Naive thymus-derived CD4-positive, alpha-beta T cell (primary cell): ENCODE measurements around the gene NUTM2F. TPM values are rescaled to one million over a fixed set of nuclear protein-coding genes. Genes with fewer than 3 reads are reported as not detected.
A peak's percentile ranks its signal among the peaks of the same experiment; 100 is the strongest.
"Not testable (repeated sequence)": the region's sequence is repeated elsewhere in the genome, so short reads cannot be mapped to it uniquely, and the experiment has no call there.

Source experiments
- ATAC-seq: fragments of 150-1000 bp; cut with Tn5 transposase; 2 replicates; pipeline ENCODE4 v1.10.0; 2021; ENCODE audit warnings: mild to moderate bottlenecking, moderate library complexity
- CTCF ChIA-PET: fragments of 350-600 bp; sonication (Branson Sonifier 250); formaldehyde crosslinking; loops from one replicate; lab custom pipeline; 2021; ENCODE audit warnings: antibody characterized with exemption; lab: Charles Lee
- POLR2A ChIA-PET: fragments of 350-600 bp; sonication (Branson Sonifier 250); formaldehyde crosslinking; loops from one replicate; lab custom pipeline; 2021; ENCODE audit warnings: antibody characterized with exemption, inconsistent platforms; lab: Charles Lee
- DNase-seq, 9 donors: peaks; one replicate each; pipeline versions ENCODE4 v3.0.0 to v3.0.0-alpha.2; 2020 to 2022; ENCODE audit warnings: mixed read lengths in 1 of 9
- H3K27ac ChIP-seq: one replicate; pipeline ENCODE4 v1.7.0; 2013; ENCODE audit warnings: mild to moderate bottlenecking, low read depth, low read length, moderate library complexity
- H3K27me3 ChIP-seq, 2 donors: one replicate each; pipeline ENCODE4 v1.7.0; 2013; ENCODE audit warnings: low read length in 2 of 2, mild to moderate bottlenecking in 2 of 2, moderate library complexity in 2 of 2; ENCODE audit not compliant: control insufficient read depth in 2 of 2, insufficient read depth in 2 of 2
- H3K36me3 ChIP-seq, 3 experiments: 1 replicate in 2 of 3; 2 replicates in 1 of 3; pipeline ENCODE4 v1.7.0; 2013; ENCODE audit warnings: low read length in 3 of 3, mild to moderate bottlenecking in 3 of 3, moderate library complexity in 1 of 3; ENCODE audit not compliant: insufficient read depth in 3 of 3, control insufficient read depth in 2 of 3
- H3K4me1 ChIP-seq, 2 donors: one replicate each; pipeline ENCODE4 v1.7.0; 2013; ENCODE audit warnings: low read length in 2 of 2, mild to moderate bottlenecking in 2 of 2, moderate library complexity in 1 of 2; ENCODE audit not compliant: control insufficient read depth in 2 of 2, insufficient read depth in 2 of 2
- H3K4me3 ChIP-seq: 2 replicates; pipeline ENCODE4 v1.7.0; 2013; ENCODE audit warnings: mild to moderate bottlenecking, low read length
- H3K9me3 ChIP-seq, 3 experiments: 1 replicate in 2 of 3; 2 replicates in 1 of 3; pipeline ENCODE4 v1.7.0; 2013; ENCODE audit warnings: low read length in 3 of 3; ENCODE audit not compliant: control insufficient read depth in 2 of 3
- H3K27ac Mint-ChIP-seq, 9 donors: one replicate each; pipeline ENCODE4 v1.8.0; 2020 to 2022; ENCODE audit warnings: mixed read lengths in 9 of 9, mild to moderate bottlenecking in 8 of 9, moderate library complexity in 5 of 9, inconsistent platforms in 2 of 9
- H3K27me3 Mint-ChIP-seq, 5 donors: one replicate each; pipeline ENCODE4 v1.8.0; 2021 to 2022; ENCODE audit warnings: mixed read lengths in 5 of 5, mild to moderate bottlenecking in 1 of 5
- H3K36me3 Mint-ChIP-seq, 5 donors: one replicate each; pipeline ENCODE4 v1.8.0; 2020 to 2022; ENCODE audit warnings: mixed read lengths in 5 of 5, mild to moderate bottlenecking in 3 of 5, inconsistent platforms in 1 of 5
- H3K4me1 Mint-ChIP-seq, 7 donors: one replicate each; pipeline ENCODE4 v1.8.0; 2020 to 2022; ENCODE audit warnings: mixed read lengths in 7 of 7, mild to moderate bottlenecking in 3 of 7, inconsistent platforms in 1 of 7
- H3K4me3 Mint-ChIP-seq, 10 donors: one replicate each; pipeline ENCODE4 v1.8.0; 2020 to 2022; ENCODE audit warnings: mild to moderate bottlenecking in 10 of 10, mixed read lengths in 10 of 10, moderate library complexity in 6 of 10, inconsistent platforms in 2 of 10
- H3K9me3 Mint-ChIP-seq, 11 donors: one replicate each; pipeline ENCODE4 v1.8.0; 2020 to 2022; ENCODE audit warnings: mixed read lengths in 11 of 11, mild to moderate bottlenecking in 4 of 11, inconsistent platforms in 1 of 11, moderate library complexity in 1 of 11
- intact Hi-C, 2 donors: fragments of 100-400 bp; cut with micrococcal nuclease; formaldehyde crosslinking; loops; one replicate each; pipeline ENCODE4 v1.15.1; 2023
- polyA plus RNA-seq, 2 donors: library from polyadenylated mRNA; unstranded; fragments of 300-500 nt; fragmentation: Illumina TruSeq; gene quantifications; one replicate each; pipeline ENCODE4 v1.2.3, GENCODE V29; 2021
- total RNA-seq, 6 experiments: library from RNA in 5 of 6; stranded (reverse) in 5 of 6; gene quantifications; 1 replicate in 5 of 6; 2 replicates in 1 of 6; pipeline ENCODE4 v1.2.3 and lab custom pipeline; 2021 to 2026

NUTM2F gene
- total and polyA plus RNA-seq, 7 experiments from 2014 or later, result not detected

DNA sequence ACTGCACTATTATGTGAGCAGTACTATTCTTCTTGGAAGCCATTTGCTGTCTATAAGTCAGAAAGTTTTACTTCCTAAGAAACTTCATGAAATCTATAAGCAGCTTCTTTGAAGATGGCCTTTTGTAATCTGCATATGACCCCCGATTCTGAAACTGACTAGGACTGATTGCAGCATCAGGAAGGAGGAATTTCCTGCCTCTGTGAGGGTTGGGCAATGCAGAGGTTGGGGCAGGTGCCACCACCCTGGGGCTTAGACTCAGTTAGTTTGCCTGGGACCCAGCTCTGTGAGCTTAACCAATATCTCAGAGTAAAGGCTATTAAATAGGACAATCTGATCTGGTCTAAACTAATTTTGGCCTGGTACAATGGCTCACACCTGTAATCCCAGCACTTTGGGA is 28.7 kb upstream of the NUTM2F start:
- H3K27me3 ChIP-seq, intact Hi-C loops, H3K4me3 ChIP-seq, CTCF ChIA-PET, H3K36me3 Mint-ChIP-seq, H3K27me3 Mint-ChIP-seq, H3K27ac Mint-ChIP-seq, POLR2A ChIA-PET, H3K4me1 ChIP-seq, DNase-seq, H3K4me3 Mint-ChIP-seq, H3K4me1 Mint-ChIP-seq, H3K27ac ChIP-seq, H3K36me3 ChIP-seq, H3K9me3 Mint-ChIP-seq, ATAC-seq, H3K9me3 ChIP-seq: not testable (repeated sequence)

DNA sequence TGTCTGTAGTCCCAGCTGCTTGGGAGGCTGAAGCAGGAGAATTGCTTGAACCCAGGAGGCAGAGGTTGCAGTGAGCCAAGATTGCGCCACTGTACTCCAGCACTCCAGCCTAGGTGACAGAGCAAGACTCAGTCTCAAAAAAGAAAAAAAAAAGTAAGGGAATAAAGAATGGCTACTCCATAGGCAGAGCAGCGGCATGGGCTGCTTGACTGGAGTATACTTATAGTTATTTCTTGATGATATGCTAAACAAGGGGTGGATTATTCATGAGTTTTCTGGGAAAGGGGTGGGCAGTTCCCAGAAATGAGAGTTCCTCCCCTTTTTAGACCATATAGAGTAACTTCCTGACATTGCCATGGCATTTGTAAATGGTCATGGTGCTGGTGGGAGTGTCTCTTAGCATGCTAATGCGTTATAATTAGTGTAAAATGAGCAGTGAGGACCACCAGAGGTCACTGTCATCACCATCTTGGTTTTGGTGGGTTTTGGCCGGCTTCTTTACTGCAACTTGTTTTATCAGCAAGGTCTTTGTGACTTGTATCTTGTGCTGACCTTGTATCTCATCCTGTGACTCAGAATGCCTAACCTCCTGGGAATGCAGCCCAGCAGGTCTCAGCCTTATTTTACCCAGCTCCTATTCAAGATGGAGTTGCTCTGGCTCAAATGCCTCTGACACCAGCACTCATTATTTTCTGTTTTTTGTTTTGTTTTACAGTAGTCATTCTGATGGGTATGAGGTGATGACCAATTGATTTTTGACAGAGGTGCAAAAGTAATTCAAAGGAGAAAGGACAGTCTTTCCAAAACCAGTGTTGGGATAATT is 23.7 kb upstream of the NUTM2F start:
- H3K27ac Mint-ChIP-seq, intact Hi-C loops, H3K9me3 Mint-ChIP-seq, POLR2A ChIA-PET, CTCF ChIA-PET, DNase-seq, H3K27me3 ChIP-seq, H3K36me3 Mint-ChIP-seq, H3K4me3 Mint-ChIP-seq, H3K4me1 Mint-ChIP-seq, H3K36me3 ChIP-seq, H3K27ac ChIP-seq, H3K4me3 ChIP-seq, H3K4me1 ChIP-seq, ATAC-seq, H3K27me3 Mint-ChIP-seq, H3K9me3 ChIP-seq: not testable (repeated sequence)

DNA sequence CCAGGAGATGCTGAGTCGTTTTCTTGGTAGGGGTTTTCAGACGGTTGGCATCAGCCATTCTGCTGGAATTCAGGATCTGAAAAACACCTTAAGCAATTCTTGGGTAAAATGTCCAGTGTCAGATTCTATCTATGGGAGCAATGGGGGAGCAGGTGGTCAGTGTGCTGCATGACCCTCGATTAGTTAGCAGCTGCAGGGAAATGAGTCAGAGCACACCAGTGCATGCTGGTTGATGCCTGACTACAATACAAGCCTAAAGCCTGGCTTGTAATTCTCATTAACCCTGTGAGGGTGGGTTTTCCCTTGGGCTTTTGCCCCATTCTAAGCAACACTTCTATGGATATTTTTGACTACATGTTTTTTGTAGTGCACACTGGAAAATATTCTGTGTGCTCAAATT is 20.3 kb upstream of the NUTM2F start:
- H3K36me3 Mint-ChIP-seq, POLR2A ChIA-PET, intact Hi-C loops, H3K4me1 ChIP-seq, CTCF ChIA-PET, H3K27ac Mint-ChIP-seq, H3K36me3 ChIP-seq, H3K27me3 ChIP-seq, H3K4me1 Mint-ChIP-seq, H3K9me3 ChIP-seq, H3K4me3 ChIP-seq, DNase-seq, H3K4me3 Mint-ChIP-seq, H3K27ac ChIP-seq, ATAC-seq, H3K9me3 Mint-ChIP-seq, H3K27me3 Mint-ChIP-seq: not testable (repeated sequence)

DNA sequence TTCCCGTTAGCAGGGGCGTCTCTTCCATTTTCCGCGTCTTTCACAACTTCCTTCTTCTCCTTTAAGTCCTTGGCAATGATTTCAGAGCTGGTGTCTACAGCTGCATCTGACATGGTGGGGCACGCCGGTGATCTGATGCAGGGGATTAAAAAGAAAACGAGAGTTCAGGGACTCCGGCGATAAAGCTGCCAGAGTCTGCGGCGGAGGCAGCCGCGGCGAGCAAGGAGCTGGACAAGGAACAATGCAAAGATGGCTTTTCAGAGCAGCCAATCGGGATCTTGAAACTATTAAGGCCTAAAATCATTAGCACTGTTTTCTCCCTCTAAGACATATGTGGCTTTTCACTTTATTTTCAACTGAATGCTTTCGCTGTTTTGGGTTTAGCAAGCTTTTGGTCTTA is 19.0 kb upstream of the NUTM2F start:
- peak overlapping the region in 1 of 9 donors; percentile 58 for H3K27ac Mint-ChIP-seq
- H3K27me3 Mint-ChIP-seq, H3K4me3 ChIP-seq, H3K4me1 Mint-ChIP-seq, H3K27ac ChIP-seq, DNase-seq, H3K9me3 Mint-ChIP-seq, H3K36me3 ChIP-seq, CTCF ChIA-PET, H3K4me3 Mint-ChIP-seq, ATAC-seq, H3K36me3 Mint-ChIP-seq, H3K9me3 ChIP-seq, POLR2A ChIA-PET, H3K27me3 ChIP-seq, intact Hi-C loops, H3K4me1 ChIP-seq: not testable (repeated sequence)

DNA sequence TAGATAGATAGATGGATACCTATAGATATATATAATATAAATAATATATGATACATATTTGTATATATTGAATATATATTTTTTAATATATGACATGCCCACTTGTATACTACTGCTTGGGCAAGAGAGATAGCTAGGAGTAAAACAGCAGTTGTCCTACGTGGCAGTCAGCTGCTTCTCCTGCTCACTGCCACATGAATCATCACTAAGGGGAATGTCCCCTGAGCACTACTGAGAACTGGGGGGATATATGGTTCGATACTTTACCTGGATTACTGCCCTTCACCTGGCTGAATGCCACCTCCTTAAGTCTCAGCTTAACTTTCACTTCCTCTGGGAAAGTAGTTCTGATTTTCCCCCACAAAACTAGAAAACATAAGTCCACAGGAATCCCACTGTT is 13.3 kb upstream of the NUTM2F start:
- H3K4me3 Mint-ChIP-seq, intact Hi-C loops, H3K36me3 ChIP-seq, H3K4me3 ChIP-seq, H3K4me1 ChIP-seq, H3K27ac ChIP-seq, H3K9me3 Mint-ChIP-seq, H3K9me3 ChIP-seq, H3K36me3 Mint-ChIP-seq, H3K4me1 Mint-ChIP-seq, CTCF ChIA-PET, ATAC-seq, H3K27me3 Mint-ChIP-seq, H3K27ac Mint-ChIP-seq, DNase-seq, H3K27me3 ChIP-seq, POLR2A ChIA-PET: not testable (repeated sequence)

DNA sequence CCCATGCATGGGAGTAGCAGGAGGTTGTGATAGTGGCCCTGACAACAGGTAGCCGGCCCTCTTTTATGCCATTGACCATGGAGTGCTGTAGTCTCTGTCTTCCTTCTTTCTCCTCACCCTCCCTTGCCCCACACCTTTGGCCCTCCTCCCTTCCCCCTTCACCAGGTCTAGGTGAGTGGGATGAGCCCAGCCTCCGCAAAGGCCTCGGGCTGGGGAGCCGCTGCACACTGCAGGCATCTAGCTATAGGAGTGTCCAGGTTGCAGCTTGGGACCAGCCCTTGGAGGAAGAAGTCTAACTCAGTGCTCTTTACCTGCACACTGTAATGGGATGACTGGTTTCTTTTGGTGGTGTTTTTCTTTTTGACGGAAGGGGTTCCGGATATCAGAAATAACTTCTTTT is 12.3 kb upstream of the NUTM2F start:
- ATAC-seq, CTCF ChIA-PET, H3K36me3 Mint-ChIP-seq, H3K36me3 ChIP-seq, H3K4me1 Mint-ChIP-seq, H3K27me3 ChIP-seq, intact Hi-C loops, H3K4me3 Mint-ChIP-seq, H3K27ac ChIP-seq, H3K27ac Mint-ChIP-seq, H3K9me3 ChIP-seq, H3K27me3 Mint-ChIP-seq, H3K9me3 Mint-ChIP-seq, H3K4me3 ChIP-seq, DNase-seq, POLR2A ChIA-PET, H3K4me1 ChIP-seq: not testable (repeated sequence)

DNA sequence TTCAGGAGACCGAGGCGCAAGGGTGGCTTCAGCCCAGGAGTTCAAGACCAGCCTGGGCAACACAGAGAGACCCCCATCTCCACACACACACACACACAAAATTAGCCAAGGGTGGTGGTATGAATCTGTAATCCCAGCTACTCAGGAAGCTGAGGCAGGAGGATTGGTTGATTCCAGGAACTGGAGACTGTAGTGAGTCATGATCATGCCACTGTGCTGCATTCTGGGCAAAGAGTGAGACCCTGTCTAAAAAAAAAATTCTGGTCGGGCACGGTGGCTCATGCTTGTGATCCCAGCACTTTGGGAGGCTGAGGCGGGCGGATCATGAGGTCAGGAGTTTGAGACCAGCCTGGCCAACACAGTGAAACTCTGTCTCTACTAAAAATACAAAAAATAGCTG is 11.2 kb upstream of the NUTM2F start:
- H3K27ac ChIP-seq, H3K4me3 ChIP-seq, H3K9me3 Mint-ChIP-seq, H3K27me3 Mint-ChIP-seq, CTCF ChIA-PET, POLR2A ChIA-PET, H3K36me3 ChIP-seq, H3K4me1 ChIP-seq, H3K27me3 ChIP-seq, H3K36me3 Mint-ChIP-seq, H3K27ac Mint-ChIP-seq, H3K9me3 ChIP-seq, H3K4me1 Mint-ChIP-seq, DNase-seq, H3K4me3 Mint-ChIP-seq, ATAC-seq, intact Hi-C loops: not testable (repeated sequence)
